ENCODE data around the gene TMEM184A.

Gene TMEM184A

DNA sequence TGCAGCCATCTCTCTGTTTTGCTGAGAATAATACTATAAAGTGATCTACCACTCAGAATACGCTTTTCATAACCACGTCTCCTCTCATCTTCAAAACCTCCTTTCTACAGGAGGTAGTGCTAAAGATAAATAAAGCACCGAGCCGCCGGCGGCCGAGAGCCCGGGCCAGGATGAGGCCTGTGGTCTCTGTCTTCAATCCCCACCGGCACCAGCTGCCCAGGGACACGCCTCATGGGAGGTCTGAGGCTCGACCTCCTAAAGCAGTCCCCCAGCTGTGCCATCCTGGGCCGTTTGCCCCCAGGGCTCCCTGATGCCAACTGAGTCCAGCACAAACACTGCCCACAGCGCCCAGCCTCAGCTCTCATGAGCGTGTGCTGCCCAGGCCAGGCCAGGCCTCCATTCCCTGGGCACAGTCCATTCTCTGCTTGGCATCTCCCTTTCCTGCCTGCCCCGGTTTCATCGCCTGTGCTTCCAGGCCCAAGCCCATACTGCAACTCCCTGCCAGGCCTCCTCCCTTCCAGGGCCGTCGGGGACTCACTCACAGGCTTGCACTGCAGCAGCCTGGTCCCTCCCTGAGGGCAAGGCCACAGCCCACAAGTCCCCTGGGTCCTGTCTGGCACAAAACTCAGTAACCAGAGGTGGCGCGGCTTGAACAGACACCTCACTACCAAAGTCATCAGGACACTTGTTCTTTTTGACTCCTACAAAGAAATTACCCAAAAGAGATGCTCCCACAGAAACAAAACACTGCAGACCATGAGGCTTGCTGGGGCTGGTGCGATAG is 54.3 kb downstream of the TMEM184A start:
- no peak for DNase-seq (ENCODE audit: low spot score)

DNA sequence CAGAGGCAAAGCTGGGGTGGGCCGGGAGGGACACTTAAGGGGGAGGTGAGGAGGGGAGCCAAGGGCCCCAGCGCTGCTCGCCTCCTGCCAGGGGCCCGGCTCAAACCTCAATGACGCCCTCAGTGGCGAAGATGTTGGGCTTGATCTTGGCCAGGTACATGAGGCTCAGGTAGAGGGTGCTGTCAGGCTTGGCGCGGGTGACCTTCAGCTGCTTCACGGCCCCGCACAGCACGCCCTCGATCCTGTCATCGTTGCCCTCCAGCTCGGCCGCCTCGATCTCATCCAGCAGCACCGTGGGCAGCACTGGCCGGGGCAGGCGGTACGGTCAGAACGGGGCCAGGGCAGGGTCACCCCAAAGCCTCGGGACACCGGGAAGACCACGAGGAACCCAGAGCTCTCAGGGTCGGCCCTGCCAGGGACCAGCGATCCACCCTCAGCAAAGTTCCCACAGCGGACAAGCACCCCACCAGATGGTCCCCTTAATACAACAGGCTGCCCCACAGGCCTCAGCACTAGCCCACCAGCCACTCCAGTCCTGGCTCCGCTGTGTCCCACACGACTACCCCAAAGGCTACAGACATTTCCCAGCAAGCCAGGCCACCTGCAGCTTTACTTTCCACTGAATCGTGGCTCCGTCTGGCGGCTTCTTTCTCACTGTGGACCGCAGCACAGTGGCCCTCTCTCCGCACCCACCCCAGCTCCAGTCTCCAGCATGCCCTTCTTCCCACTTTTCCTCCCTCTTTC is 55.8 kb downstream of the TMEM184A start:
- DNase-seq (ENCODE audit: low spot score) = no peak

DNA sequence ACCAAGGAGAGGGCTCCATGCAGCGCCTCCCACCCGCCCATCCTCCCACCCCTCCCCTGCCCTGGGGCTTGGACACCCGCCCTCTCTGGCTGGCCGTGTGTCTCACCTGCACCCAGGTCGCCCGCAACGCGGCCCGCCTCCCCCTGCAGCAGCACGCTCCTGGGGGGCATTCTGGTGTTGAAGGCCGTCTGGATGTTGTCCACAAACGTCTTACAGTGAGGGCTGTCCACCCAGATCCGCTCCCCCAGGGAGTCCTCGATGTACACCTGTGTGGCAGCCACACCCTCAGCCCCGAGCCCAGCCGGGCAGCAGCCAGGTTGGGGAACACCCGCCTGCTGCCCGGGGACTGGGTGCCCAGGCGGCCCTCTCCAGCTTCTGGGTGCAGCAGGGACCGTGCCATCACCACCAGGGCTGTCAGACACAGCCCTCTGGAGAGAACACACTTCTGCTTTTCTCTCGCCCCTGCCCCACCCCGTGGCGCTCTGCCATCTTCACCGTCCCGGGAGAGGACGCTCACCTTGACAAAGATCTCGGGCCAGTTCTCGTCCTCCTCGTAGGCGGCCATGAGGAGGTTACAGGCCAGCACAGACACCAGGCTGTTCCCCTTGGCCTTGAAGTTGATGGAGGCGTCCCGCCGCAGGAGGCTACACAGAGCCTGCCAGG is 56.5 kb downstream of the TMEM184A start:
- no peak for DNase-seq (ENCODE audit: low spot score)

DNA sequence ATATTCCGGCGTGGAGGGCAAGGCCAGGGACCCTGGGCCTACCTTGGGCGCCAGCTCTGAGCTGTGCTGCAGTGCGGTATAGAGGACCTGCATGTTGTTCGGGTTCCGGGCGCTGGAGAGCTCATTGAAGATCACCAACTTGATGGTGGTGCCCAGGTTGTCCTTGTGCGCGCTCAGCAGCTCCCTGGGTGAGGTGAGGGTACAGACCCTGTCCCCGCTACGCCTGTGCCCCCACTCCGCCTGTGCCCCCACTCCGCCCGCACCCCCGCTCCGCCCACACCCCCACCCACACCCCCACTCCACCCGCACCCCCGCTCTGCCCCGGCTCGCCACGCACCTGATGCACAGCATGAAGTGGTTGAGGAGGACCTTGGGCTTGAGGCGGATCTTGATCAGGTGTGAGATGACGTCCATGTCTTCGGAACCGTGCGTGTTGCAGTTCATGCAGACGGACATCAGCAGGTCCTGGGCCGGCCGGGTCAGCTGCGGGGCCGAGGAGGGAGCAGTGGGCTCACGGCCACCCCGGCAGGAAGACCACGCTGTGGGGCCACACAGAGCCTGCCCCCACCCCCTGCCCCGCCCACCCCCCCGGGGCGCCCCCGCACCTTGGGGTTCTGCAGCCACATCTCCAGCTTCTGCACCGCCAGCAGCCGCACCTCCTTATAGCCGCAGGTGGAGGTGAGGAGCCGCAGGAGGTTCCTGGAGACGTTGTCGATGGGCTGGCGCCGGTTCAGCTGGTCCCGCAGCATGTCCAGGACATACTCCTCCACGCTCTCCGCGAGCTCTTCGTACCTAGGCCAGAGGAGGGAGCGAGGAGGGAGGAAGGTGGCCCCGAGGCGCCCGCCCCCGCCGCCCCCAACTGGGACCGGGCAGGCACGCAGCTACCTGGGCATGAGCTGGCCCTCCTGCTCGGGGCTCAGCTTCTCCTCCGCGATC is 57.4 kb downstream of the TMEM184A start:
- no peak for DNase-seq (ENCODE audit: low spot score)

DNA sequence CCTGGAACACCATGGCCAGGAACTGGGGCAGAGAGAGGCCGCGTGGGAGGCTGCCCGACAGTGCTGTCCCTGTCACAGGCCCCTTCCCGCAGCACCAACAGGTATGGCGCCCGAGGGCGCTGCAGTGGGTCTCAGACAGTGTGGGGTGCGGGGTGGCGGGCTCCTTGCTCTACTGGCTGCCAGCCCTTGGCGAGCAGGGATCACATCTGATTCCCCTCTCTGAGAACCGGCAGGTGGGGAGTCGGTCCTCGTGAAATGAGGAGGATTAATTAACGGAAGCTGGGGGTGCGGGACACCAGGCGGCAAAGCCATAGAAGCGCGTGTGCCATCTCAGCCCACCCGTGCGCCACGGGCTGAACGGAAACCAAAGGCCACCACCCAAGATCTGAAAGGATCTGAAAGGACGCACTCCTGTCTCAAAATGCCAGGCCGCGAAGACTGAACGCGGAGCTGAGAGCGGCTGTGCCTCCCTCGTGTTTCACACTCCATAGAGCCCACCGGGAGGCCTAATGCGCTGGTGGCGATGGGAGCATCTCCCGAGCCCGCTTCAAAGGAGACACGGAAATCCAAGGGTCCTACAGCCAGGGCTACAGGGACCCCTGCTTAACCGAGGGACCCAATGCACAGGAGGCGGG is 58.6 kb downstream of the TMEM184A start:
- no peak for DNase-seq (ENCODE audit: low spot score)

DNA sequence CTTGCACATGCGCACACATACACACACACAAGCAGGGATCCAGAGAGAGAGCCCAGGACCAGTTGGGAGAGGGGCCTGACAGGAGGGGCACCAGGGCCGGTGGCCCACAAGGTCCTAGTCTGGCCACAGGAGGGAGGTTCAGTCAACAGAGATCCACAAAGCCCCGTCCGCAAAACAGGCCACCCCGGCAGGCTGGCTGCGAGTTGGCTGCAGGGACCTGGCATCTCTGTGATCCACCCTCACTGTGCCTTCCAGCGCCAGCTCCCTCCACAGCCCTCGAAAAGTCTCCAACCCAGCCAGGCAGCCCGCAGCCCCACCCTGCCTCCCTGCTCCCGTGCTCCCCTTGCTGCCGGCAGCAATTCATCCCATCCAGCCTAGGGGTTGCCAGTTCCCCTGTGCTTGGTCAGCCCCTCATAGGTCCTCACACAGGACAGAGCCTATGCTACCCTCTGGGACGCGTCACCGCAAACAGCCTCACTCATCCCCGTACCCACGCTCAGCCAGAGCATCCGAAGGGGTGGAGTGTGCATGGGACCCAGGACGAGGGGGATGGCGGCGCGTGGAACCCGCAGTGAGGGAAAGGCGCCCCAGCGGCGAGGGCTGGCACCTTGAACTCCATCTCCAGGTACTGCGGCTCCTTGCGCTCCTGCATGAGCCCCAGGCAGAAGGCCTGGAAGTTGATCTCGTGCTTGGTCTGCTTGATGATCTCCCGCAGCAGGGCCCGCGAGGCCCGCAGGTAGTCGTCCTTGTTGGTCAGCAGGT is 59.3 kb downstream of the TMEM184A start:
- DNase-seq (ENCODE audit: low spot score) = no peak

DNA sequence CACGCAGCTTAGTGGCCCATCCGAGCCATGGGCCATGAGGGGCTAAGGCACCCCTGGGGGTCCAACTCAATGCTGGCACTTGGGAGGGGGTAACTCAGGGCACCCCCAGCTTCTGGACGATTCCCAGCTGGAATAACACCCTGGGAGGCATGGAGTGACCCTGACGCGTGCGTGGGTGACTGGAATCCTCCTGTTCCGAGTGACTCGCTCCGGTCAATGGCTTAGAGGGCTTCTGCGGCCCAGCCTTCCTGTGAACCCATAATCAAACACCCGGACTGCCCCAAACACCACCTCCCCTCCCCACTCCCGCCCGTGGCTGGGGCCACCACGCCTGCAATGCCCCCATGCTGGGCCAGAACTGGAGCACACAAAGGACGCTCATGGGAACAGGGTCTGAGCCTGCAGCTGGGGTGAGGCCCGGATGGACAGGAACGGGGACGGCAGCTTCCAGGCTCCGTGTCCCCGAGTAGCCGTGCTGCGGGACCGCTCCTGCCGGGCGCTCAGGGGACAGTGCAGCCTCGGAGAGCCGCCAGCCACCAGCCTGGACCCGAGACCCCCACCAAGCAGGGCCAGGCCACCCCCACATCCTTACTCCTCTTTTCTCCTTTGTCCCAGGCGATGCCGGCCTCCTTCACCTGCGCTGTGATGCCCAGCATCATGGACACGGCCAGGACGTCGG is 60.3 kb downstream of the TMEM184A start:
- no peak for DNase-seq (ENCODE audit: low spot score)

DNA sequence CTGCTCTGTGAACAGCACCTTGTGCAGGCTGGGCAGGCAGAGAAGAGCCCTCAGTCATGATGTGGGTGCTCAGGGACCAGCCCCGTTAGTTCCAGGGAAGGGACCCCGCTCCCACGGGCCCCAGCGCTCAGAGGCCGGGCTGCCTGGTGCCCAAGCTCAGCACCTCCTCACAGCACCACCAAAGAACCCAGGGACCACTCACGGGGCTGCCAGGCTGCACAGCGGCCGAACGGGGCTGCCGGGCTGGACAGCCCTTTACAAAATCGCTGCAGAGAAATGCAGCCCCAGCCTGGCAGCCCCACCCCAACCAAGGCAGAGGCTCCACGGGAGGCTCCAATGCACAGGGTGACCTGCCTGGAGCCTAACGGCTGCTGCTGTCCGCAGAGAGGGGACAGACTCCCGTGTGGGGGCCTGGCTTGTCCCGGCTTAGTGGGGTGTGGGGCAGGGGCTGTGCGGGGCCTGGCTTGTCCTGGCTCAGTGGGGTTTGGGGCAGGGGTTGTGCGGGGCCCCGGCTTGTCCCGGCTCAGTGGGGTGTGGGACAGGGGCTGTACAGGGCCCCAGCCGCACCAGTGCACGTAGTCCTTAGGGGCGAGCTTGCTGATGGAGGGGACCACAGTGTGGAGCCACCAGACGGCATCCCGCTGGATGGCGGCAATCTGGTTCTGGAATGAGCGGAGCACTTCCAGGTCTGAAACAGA is 61.0 kb downstream of the TMEM184A start:
- no peak for DNase-seq (ENCODE audit: low spot score)

DNA sequence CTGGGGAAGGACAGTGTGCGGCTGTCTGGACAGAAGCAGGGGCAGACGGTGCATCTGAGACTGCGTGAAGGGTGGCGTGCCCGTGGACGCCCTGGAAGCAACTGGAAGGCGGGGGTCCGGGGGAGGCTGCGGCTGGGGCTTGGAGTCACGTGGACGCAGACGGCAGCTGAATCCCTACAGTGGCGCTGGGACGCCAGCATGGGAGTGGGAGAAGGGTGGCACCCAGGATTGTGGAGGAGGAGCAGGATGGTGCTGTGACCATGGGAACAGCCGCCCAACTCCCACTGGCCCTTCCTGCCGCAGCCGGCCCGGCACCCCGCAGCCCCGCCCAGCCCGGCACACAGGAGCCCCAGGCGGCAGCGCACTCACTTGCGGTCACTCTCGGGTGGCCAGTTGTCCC is 61.6 kb downstream of the TMEM184A start:
- no peak for DNase-seq (ENCODE audit: low spot score)

DNA sequence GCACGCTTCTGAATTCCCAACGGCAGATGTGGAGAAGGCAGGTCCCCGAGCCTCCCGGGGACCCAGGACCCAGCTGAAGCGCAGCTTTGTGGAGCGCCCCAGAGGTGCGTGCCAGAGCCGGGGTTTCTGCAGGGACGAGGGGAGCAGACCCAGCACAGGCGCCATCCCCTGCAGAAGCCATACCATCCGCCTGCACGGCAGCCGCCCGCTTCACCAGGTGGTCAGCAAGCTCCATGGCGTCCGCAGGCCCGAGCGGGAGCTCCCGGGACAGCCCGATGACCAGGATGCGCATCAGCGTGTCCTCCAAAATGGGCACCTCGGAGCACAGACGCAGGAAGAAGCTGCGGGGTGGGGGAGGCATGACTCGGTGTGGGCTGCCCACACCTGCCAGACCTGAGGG is 62.4 kb downstream of the TMEM184A start:
- DNase-seq (ENCODE audit: low spot score) = no peak

DNA sequence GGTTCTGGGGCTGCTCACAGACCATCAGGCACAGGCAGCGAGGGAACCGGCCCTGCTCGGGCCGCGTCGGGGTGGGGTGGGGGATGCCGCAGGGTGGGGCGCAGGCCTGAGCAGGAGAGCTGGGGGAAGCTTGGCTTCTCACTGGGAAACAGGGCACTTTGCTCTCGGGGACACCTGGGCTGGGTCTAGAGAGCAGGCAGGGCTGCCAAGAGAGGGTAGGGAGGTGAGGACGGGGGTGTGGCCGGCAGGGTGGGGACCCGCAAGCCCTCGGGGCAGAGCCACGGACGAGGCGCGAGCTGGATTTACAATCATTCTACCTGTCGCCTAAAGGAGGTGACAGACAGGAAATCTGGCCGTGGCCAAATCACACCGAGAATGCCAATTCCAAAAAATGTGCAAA is 62.9 kb downstream of the TMEM184A start:
- no peak for DNase-seq (ENCODE audit: low spot score)

DNA sequence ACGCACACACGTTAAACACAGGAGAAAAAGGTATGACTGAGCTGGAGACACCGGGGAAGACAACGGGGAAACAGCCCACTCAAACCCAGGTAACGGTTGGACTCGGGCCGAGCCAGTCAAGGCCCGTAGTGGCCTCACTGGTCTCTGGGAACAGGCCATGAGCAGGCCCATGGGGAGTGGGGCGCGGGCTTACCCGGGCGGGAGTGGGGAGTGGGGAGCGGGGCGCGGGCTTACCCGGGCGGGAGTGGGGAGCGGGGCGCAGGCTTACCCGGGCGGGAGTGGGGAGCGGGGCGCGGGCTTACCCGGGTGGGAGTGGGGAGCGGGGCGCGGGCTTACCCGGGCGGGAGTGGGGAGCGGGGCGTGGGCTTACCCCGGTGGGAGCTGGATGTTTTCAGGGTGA is 63.4 kb downstream of the TMEM184A start:
- no peak for DNase-seq (ENCODE audit: low spot score)
